Immature natural killer cell (primary cell): ENCODE results near the gene PRSS27. TPM values are rescaled to one million over a fixed set of nuclear protein-coding genes. Genes with fewer than 3 reads are reported as not detected.
"Not testable (repeated sequence)": the region's sequence is repeated elsewhere in the genome, so short reads cannot be mapped to it uniquely, and the experiment has no call there.

Experiments used
- DNase-seq, 3 donors: peaks; one replicate each; pipeline ENCODE4 v3.0.0; 2022; ENCODE audit warnings: mixed read lengths in 1 of 3
- H3K27ac Mint-ChIP-seq, 6 donors: one replicate each; pipeline ENCODE4 v1.8.0; 2020; ENCODE audit warnings: mixed read lengths in 6 of 6, mild to moderate bottlenecking in 5 of 6, inconsistent platforms in 4 of 6, moderate library complexity in 3 of 6
- H3K27me3 Mint-ChIP-seq, 3 donors: one replicate each; pipeline ENCODE4 v1.8.0; 2020 to 2021; ENCODE audit warnings: low read depth in 3 of 3, mild to moderate bottlenecking in 3 of 3, mixed read lengths in 3 of 3, moderate library complexity in 3 of 3, inconsistent platforms in 1 of 3
- H3K36me3 Mint-ChIP-seq, 3 donors: one replicate each; pipeline ENCODE4 v1.8.0; 2020; ENCODE audit warnings: mixed read lengths in 3 of 3, inconsistent platforms in 2 of 3, mild to moderate bottlenecking in 2 of 3
- H3K4me1 Mint-ChIP-seq, 2 donors: one replicate each; pipeline ENCODE4 v1.8.0; 2020; ENCODE audit warnings: inconsistent platforms in 2 of 2, mild to moderate bottlenecking in 2 of 2, mixed read lengths in 2 of 2, moderate library complexity in 1 of 2
- H3K4me3 Mint-ChIP-seq, 5 donors: one replicate each; pipeline ENCODE4 v1.8.0; 2020; ENCODE audit warnings: mild to moderate bottlenecking in 5 of 5, mixed read lengths in 5 of 5, inconsistent platforms in 3 of 5, moderate library complexity in 3 of 5
- H3K9me3 Mint-ChIP-seq, 6 donors: one replicate each; pipeline ENCODE4 v1.8.0; 2020; ENCODE audit warnings: mild to moderate bottlenecking in 6 of 6, mixed read lengths in 6 of 6, inconsistent platforms in 4 of 6, moderate library complexity in 3 of 6
- polyA plus RNA-seq, 3 donors: library from polyadenylated mRNA; unstranded; fragments of 300-500 nt; fragmentation: Illumina TruSeq; gene quantifications; one replicate each; pipeline ENCODE4 v1.2.3, GENCODE V29; 2021

The PRSS27 gene
- polyA plus RNA-seq, 3 donors from 2014 or later = 0.18 TPM; not detected in 2

GRCh38 chr16:2669587-2669986 lies 50.4 kb downstream of the PRSS27 start:
- not testable (repeated sequence) for H3K9me3 Mint-ChIP-seq, H3K4me3 Mint-ChIP-seq, H3K27ac Mint-ChIP-seq, H3K27me3 Mint-ChIP-seq, DNase-seq
- peaks cover 4 to 25% (median 11%) of the 10 kb centered on the region in 3 donors for H3K36me3 Mint-ChIP-seq
- peaks cover 29 to 30% of the 10 kb centered on the region in 2 donors for H3K4me1 Mint-ChIP-seq

- not testable (repeated sequence) for H3K4me3 Mint-ChIP-seq, H3K27me3 Mint-ChIP-seq, H3K27ac Mint-ChIP-seq
These were observed 53.4 kb downstream of the PRSS27 start for GRCh38 chr16:2666671-2667070.

GRCh38 chr16:2664574-2664982 lies 55.4 kb downstream of the PRSS27 start:
- H3K4me1 Mint-ChIP-seq = peaks cover 16 to 22% of the 10 kb centered on the region in 2 donors
- H3K27ac Mint-ChIP-seq = peak overlapping the region in 2 of 6 donors; percentile 92 to 97
- H3K27me3 Mint-ChIP-seq = peaks cover 0 to 5% (median 0%) of the 10 kb centered on the region in 3 donors

More at GRCh38 chr16:2666671-2667070, 53.4 kb downstream of the PRSS27 start:
- DNase-seq, H3K9me3 Mint-ChIP-seq: not testable (repeated sequence)
- peaks cover 4 to 35% (median 17%) of the 10 kb centered on the region in 3 donors for H3K36me3 Mint-ChIP-seq
- H3K4me1 Mint-ChIP-seq = peaks cover 13 to 18% of the 10 kb centered on the region in 2 donors

GRCh38 chr16:2663553-2664546 lies 56.2 kb downstream of the PRSS27 start:
- Mint-ChIP-seq H3K27me3 (peaks cover 0 to 3% (median 0%) of the 10 kb centered on the region in 3 donors), H3K27ac (peak overlapping the region in 2 of 6 donors; percentile 92 to 97), H3K9me3 (no peaks in the 10 kb centered on the region), H3K4me3 (peak overlapping the region in 1 of 5 donors; percentile 76), H3K36me3 (peaks cover 4 to 33% (median 15%) of the 10 kb centered on the region in 3 donors), H3K4me1 (peaks cover 12 to 19% of the 10 kb centered on the region in 2 donors)
- peak in 1 of 3 donors; percentile 44 for DNase-seq

More at GRCh38 chr16:2664574-2664982, 55.4 kb downstream of the PRSS27 start:
- Mint-ChIP-seq H3K4me3 (no peak overlapping the region), H3K36me3 (peaks cover 4 to 35% (median 17%) of the 10 kb centered on the region in 3 donors), H3K9me3 (no peaks in the 10 kb centered on the region)
- no peak for DNase-seq

Other genes starting within 250 kb of the PRSS27 start
- gene NTN3, start 248.9 kb downstream of the PRSS27 start, polyA plus RNA-seq = not detected
- gene TBC1D24, start 245.1 kb downstream of the PRSS27 start, polyA plus RNA-seq = 1 to 10 TPM; 1.1 to 4.5 (median 2.4) TPM
- 100 to 1,000 TPM in 1 of 3 donors, 10 to 100 TPM in 2; 70.9 to 116 (median 90.8) TPM for gene ATP6V0C, start 206.3 kb downstream of the PRSS27 start, polyA plus RNA-seq
- 10 to 100 TPM; 13.7 to 18.6 (median 13.9) TPM for gene AMDHD2, start 199.9 kb downstream of the PRSS27 start, polyA plus RNA-seq
- 1 to 10 TPM in 2 of 3 donors, under 1 TPM in 1; 0.90 to 3.0 (median 3.0) TPM for gene CEMP1, start 188.8 kb downstream of the PRSS27 start, polyA plus RNA-seq
- 10 to 100 TPM; 26.3 to 48.8 (median 27.1) TPM for gene PDPK1, start 182.2 kb downstream of the PRSS27 start, polyA plus RNA-seq
- 10 to 100 TPM; 22.2 to 38.9 (median 25.9) TPM for gene KCTD5, start 37.7 kb downstream of the PRSS27 start, polyA plus RNA-seq
- gene SRRM2, start 32.4 kb upstream of the PRSS27 start, polyA plus RNA-seq = 100 to 1,000 TPM in 1 of 3 donors, 10 to 100 TPM in 2; 11.5 to 113 (median 24.2) TPM
- gene ELOB, start 57.1 kb upstream of the PRSS27 start, polyA plus RNA-seq = 100 to 1,000 TPM; 252 to 523 (median 328) TPM
- 1 to 10 TPM in 2 of 3 donors, not detected in 1; 1.1 to 4.0 TPM for gene PRSS33, start 67.3 kb upstream of the PRSS27 start, polyA plus RNA-seq
- gene PRSS41, start 78.2 kb upstream of the PRSS27 start, polyA plus RNA-seq = not detected
- gene PRSS21, start 97.0 kb upstream of the PRSS27 start, polyA plus RNA-seq = 10 to 100 TPM in 1 of 3 donors, 1 to 10 TPM in 2; 3.1 to 11.0 (median 6.8) TPM
- 1 to 10 TPM; 1.2 to 3.9 (median 1.5) TPM for gene ZG16B, start 110.1 kb upstream of the PRSS27 start, polyA plus RNA-seq
- gene PRSS22, start 137.9 kb upstream of the PRSS27 start, polyA plus RNA-seq = under 1 TPM in 2 of 3 donors, not detected in 1; 0.23 to 0.40 TPM
- 10 to 100 TPM; 15.9 to 24.5 (median 18.3) TPM for gene FLYWCH2, start 163.0 kb upstream of the PRSS27 start, polyA plus RNA-seq
- 10 to 100 TPM in 1 of 3 donors, 1 to 10 TPM in 2; 2.5 to 16.1 (median 4.8) TPM for gene FLYWCH1, start 191.7 kb upstream of the PRSS27 start, polyA plus RNA-seq
- gene KREMEN2, start 244.1 kb upstream of the PRSS27 start, polyA plus RNA-seq = not detected
- gene PAQR4, start 249.1 kb upstream of the PRSS27 start, polyA plus RNA-seq = 1 to 10 TPM; 2.7 to 3.5 (median 2.7) TPM